Activated CD8-positive, alpha-beta T cell treated with anti-CD3 and anti-CD28 coated beads for 36 hours (primary cell): ENCODE measurements around the gene JPH4. TPM values are rescaled to one million over a fixed set of nuclear protein-coding genes. Genes with fewer than 3 reads are reported as not detected.
"Not testable (repeated sequence)": the region's sequence is repeated elsewhere in the genome, so short reads cannot be mapped to it uniquely, and the experiment has no call there.

Experiments
- ATAC-seq: fragments of 200-7000 bp; cut with Tn5 transposase; one replicate; pipeline ENCODE4 v1.10.0; 2021; ENCODE audit warnings: mild to moderate bottlenecking, moderate library complexity
- CTCF ChIA-PET: fragments of 350-600 bp; sonication (Branson Sonifier 250); formaldehyde crosslinking; loops from one replicate; lab custom pipeline; 2021; ENCODE audit warnings: antibody characterized with exemption; lab: Charles Lee
- POLR2A ChIA-PET: fragments of 350-600 bp; sonication (Branson Sonifier 250); formaldehyde crosslinking; loops from one replicate; lab custom pipeline; 2021; ENCODE audit warnings: antibody characterized with exemption; lab: Charles Lee
- DNase-seq: peaks from one replicate; pipeline ENCODE4 v3.0.0-alpha.2; 2020
- H3K27ac Mint-ChIP-seq: one replicate; pipeline ENCODE4 v1.8.0; 2021; ENCODE audit warnings: mild to moderate bottlenecking, mixed read lengths
- H3K27me3 Mint-ChIP-seq: one replicate; pipeline ENCODE4 v1.8.0; 2021; ENCODE audit warnings: mixed read lengths
- H3K36me3 Mint-ChIP-seq: one replicate; pipeline ENCODE4 v1.8.0; 2021; ENCODE audit warnings: low read depth, mixed read lengths
- H3K4me1 Mint-ChIP-seq: one replicate; pipeline ENCODE4 v1.8.0; 2021; ENCODE audit warnings: low read depth, mixed read lengths
- H3K4me3 Mint-ChIP-seq: one replicate; pipeline ENCODE4 v1.8.0; 2021; ENCODE audit warnings: mild to moderate bottlenecking, moderate library complexity, mixed read lengths
- H3K9me3 Mint-ChIP-seq: one replicate; pipeline ENCODE4 v1.8.0; 2021; ENCODE audit warnings: mixed read lengths
- CTCF ChIP-seq: fragments of 200-600 bp; IDR thresholded peaks from one replicate; pipeline ENCODE4 v1.8.0; 2022; ENCODE audit warnings: antibody characterized with exemption, mild to moderate bottlenecking
- intact Hi-C: fragments of 100-400 bp; cut with micrococcal nuclease; formaldehyde crosslinking; loops from one replicate; pipeline ENCODE4 v1.10.0; 2022
- total RNA-seq, 2 experiments: library from RNA; stranded (reverse); gene quantifications; one replicate each; pipeline ENCODE4 v1.2.3, GENCODE V29; 2021

JPH4 gene
- total RNA-seq, 2 experiments from 2014 or later: 0.25 to 0.51 TPM

GRCh38 chr14:23588884-23589598 lies 10.5 kb upstream of the JPH4 start:
- Mint-ChIP-seq H3K27me3 (peaks cover 9% of the 10 kb centered on the region), H3K4me3 (no peak overlapping the region), H3K9me3 (no peaks in the 10 kb centered on the region), H3K36me3 (no peaks in the 10 kb centered on the region), H3K4me1 (peaks cover 11% of the 10 kb centered on the region), H3K27ac (no peak overlapping the region)
- DNase-seq (peak; percentile 91), ATAC-seq (peak; percentile 100)
- intact Hi-C loops: no loop called here
- CTCF ChIA-PET: interaction anchor here (0.6 to 4.1 kb wide), 45 partner anchors 9 to 445 kb away, joined by 3 to 65 read pairs (median 4); partner anchors contain the start of genes DHRS2 and JPH4
- POLR2A ChIA-PET: no interaction called here
- TF ChIP-seq CTCF: peak; percentile 82

GRCh38 chr14:23584527-23585203 lies 6.1 kb upstream of the JPH4 start:
- peaks cover 11% of the 10 kb centered on the region for H3K4me1 Mint-ChIP-seq
- H3K9me3 Mint-ChIP-seq, intact Hi-C loops, ATAC-seq, CTCF ChIA-PET, H3K36me3 Mint-ChIP-seq, POLR2A ChIA-PET, H3K27ac Mint-ChIP-seq, H3K4me3 Mint-ChIP-seq, DNase-seq: not testable (repeated sequence)
- peaks cover 24% of the 10 kb centered on the region for H3K27me3 Mint-ChIP-seq

- CTCF ChIA-PET: interaction anchor here (1.7 kb wide), 1 partner anchor 48 kb away, joined by 5 read pairs; no protein-coding TSS in a partner anchor
- H3K27ac Mint-ChIP-seq, H3K36me3 Mint-ChIP-seq, DNase-seq, intact Hi-C loops, H3K4me1 Mint-ChIP-seq, H3K4me3 Mint-ChIP-seq, ATAC-seq, H3K9me3 Mint-ChIP-seq: not testable (repeated sequence)
- peaks cover 26% of the 10 kb centered on the region for H3K27me3 Mint-ChIP-seq
- POLR2A ChIA-PET: interaction anchor here (0.8 kb wide), 1 partner anchor 19 kb away, joined by 3 read pairs; no protein-coding TSS in a partner anchor
Measured at GRCh38 chr14:23583761-23584526, 5.4 kb upstream of the JPH4 start.

GRCh38 chr14:23582906-23583760 lies 4.5 kb upstream of the JPH4 start:
- H3K4me3 Mint-ChIP-seq: no peak overlapping the region
- no peaks in the 10 kb centered on the region for H3K36me3 Mint-ChIP-seq
- no peak for TF ChIP-seq CTCF
- H3K27me3 Mint-ChIP-seq: peaks cover 32% of the 10 kb centered on the region
- intact Hi-C loops: no loop called here
- ATAC-seq: no peak
- H3K9me3 Mint-ChIP-seq: no peaks in the 10 kb centered on the region
- ChIA-PET POLR2A (interaction anchor here (0.8 kb wide), 1 partner anchor 20 kb away, joined by 3 read pairs; no protein-coding TSS in a partner anchor), CTCF (interaction anchor here (0.8 to 1.7 kb wide), 3 partner anchors 24 to 96 kb away, joined by 3 to 5 read pairs (median 3); no protein-coding TSS in a partner anchor)
- peaks cover 2% of the 10 kb centered on the region for H3K4me1 Mint-ChIP-seq
- no peak for DNase-seq
- H3K27ac Mint-ChIP-seq: no peak overlapping the region

- Mint-ChIP-seq H3K36me3 (no peaks in the 10 kb centered on the region), H3K27me3 (peaks cover 39% of the 10 kb centered on the region), H3K4me1 (peaks cover 12% of the 10 kb centered on the region), H3K4me3 (no peak overlapping the region), H3K9me3 (no peaks in the 10 kb centered on the region), H3K27ac (no peak overlapping the region)
- ATAC-seq (no peak), DNase-seq (no peak)
- intact Hi-C loops: no loop called here
- no peak for TF ChIP-seq CTCF
- POLR2A ChIA-PET: no interaction called here
- CTCF ChIA-PET: interaction anchor here (0.7 to 1.8 kb wide), 5 partner anchors 8 to 477 kb away, joined by 3 to 4 read pairs (median 3); no protein-coding TSS in a partner anchor
Measured at GRCh38 chr14:23580948-23581281, 2.3 kb upstream of the JPH4 start.
